ENCODE results near the gene CALCR. TPM values are rescaled to one million over a fixed set of nuclear protein-coding genes. Genes with fewer than 3 reads are reported as not detected.

Gene CALCR
- total and polyA plus RNA-seq, 8 donors: not detected

- TF ChIP-seq POLR2A (IDR thresholded peaks at IDR 0.05): no peak
- no peak for TF ChIP-seq CTCF (IDR thresholded peaks at IDR 0.05)
- TF ChIP-seq POLR2AphosphoS5 (IDR thresholded peaks at IDR 0.05): no peak
- no peak for TF ChIP-seq EP300 (IDR thresholded peaks at IDR 0.05)
- intact Hi-C loops (cut with DNase I; ENCODE audit: low total_unique reads): no loop called here
Measured at GRCh38 chr7:93399642-93400041, 174.9 kb downstream of the CALCR start.

GRCh38 chr7:93392984-93393383 lies 181.5 kb downstream of the CALCR start:
- H3K9me3 ChIP-seq: no peaks in the 10 kb centered on the region
- H3K4me1 ChIP-seq: no peaks in the 10 kb centered on the region
- H3K27ac ChIP-seq: no peak overlapping the region
- WGBS, 5 donors: 69 to 86% (median 85%) methylated on average over 1 of the region's 1 CpG
- H3K4me3 ChIP-seq: no peak overlapping the region
- DNase-seq: no peak
- H3K27me3 ChIP-seq: no peaks in the 10 kb centered on the region
- intact Hi-C loops (cut with DNase I; ENCODE audit: low total_unique reads): no loop called here
- no peak for TF ChIP-seq EP300 (IDR thresholded peaks at IDR 0.05)
- no peaks in the 10 kb centered on the region for H3K36me3 ChIP-seq

More at GRCh38 chr7:93399642-93400041, 174.9 kb downstream of the CALCR start:
- Histone ChIP-seq H3K36me3 (no peaks in the 10 kb centered on the region), H3K4me1 (no peaks in the 10 kb centered on the region), H3K4me3 (no peak overlapping the region), H3K27me3 (no peaks in the 10 kb centered on the region), H3K27ac (no peak overlapping the region), H3K9me3 (no peaks in the 10 kb centered on the region)
- 73 to 85% (median 82%) methylated on average over 3 of the region's 3 CpGs for WGBS, 5 donors
- DNase-seq: no peak

GRCh38 chr7:93390660-93391059 lies 183.9 kb downstream of the CALCR start:
- Histone ChIP-seq H3K4me1 (no peaks in the 10 kb centered on the region), H3K27ac (no peak overlapping the region), H3K4me3 (no peak overlapping the region), H3K36me3 (no peaks in the 10 kb centered on the region), H3K9me3 (no peaks in the 10 kb centered on the region), H3K27me3 (no peaks in the 10 kb centered on the region)
- no peak for DNase-seq
- 79 to 93% (median 90%) methylated on average over 3 of the region's 3 CpGs for WGBS, 5 donors
- intact Hi-C loops (cut with DNase I; ENCODE audit: low total_unique reads): no loop called here
- no peak for TF ChIP-seq EP300 (IDR thresholded peaks at IDR 0.05)
- TF ChIP-seq CTCF (IDR thresholded peaks at IDR 0.05): no peak
- no peak for TF ChIP-seq POLR2AphosphoS5 (IDR thresholded peaks at IDR 0.05)
- no peak for TF ChIP-seq POLR2A (IDR thresholded peaks at IDR 0.05)

- Histone ChIP-seq H3K36me3 (no peaks in the 10 kb centered on the region), H3K27me3 (no peaks in the 10 kb centered on the region), H3K9me3 (no peaks in the 10 kb centered on the region), H3K4me3 (no peak overlapping the region), H3K4me1 (no peaks in the 10 kb centered on the region), H3K27ac (no peak overlapping the region)
- intact Hi-C loops (cut with DNase I; ENCODE audit: low total_unique reads): no loop called here
- 77 to 92% (median 87%) methylated on average over 3 of the region's 3 CpGs for WGBS, 5 donors
- TF ChIP-seq CTCF (IDR thresholded peaks at IDR 0.05): no peak
- no peak for TF ChIP-seq POLR2AphosphoS5 (IDR thresholded peaks at IDR 0.05)
- no peak for TF ChIP-seq POLR2A (IDR thresholded peaks at IDR 0.05)
- TF ChIP-seq EP300 (IDR thresholded peaks at IDR 0.05): no peak
- DNase-seq: no peak
Measured at GRCh38 chr7:93382362-93382761, 192.2 kb downstream of the CALCR start.

GRCh38 chr7:93378131-93378760 lies 196.3 kb downstream of the CALCR start:
- H3K9me3 ChIP-seq: no peaks in the 10 kb centered on the region
- H3K36me3 ChIP-seq: no peaks in the 10 kb centered on the region
- H3K4me1 ChIP-seq: no peaks in the 10 kb centered on the region
- no peak for DNase-seq
- H3K27me3 ChIP-seq: no peaks in the 10 kb centered on the region
- H3K4me3 ChIP-seq: no peak overlapping the region
- no peak overlapping the region for H3K27ac ChIP-seq
- WGBS, 5 donors: 67 to 69% (median 68%) methylated on average over 6 of the region's 6 CpGs
- TF ChIP-seq CTCF (IDR thresholded peaks at IDR 0.05): no peak
- TF ChIP-seq POLR2AphosphoS5 (IDR thresholded peaks at IDR 0.05): no peak
- TF ChIP-seq POLR2A (IDR thresholded peaks at IDR 0.05): no peak
- TF ChIP-seq EP300 (IDR thresholded peaks at IDR 0.05): no peak
- intact Hi-C loops (cut with DNase I; ENCODE audit: low total_unique reads): no loop called here

Data from stomach (tissue), 9 donors.